Measurements from ENCODE around the gene TARM1.
"Not testable (repeated sequence)": the region's sequence is repeated elsewhere in the genome, so short reads cannot be mapped to it uniquely, and the experiment has no call there.

The TARM1 gene

DNA sequence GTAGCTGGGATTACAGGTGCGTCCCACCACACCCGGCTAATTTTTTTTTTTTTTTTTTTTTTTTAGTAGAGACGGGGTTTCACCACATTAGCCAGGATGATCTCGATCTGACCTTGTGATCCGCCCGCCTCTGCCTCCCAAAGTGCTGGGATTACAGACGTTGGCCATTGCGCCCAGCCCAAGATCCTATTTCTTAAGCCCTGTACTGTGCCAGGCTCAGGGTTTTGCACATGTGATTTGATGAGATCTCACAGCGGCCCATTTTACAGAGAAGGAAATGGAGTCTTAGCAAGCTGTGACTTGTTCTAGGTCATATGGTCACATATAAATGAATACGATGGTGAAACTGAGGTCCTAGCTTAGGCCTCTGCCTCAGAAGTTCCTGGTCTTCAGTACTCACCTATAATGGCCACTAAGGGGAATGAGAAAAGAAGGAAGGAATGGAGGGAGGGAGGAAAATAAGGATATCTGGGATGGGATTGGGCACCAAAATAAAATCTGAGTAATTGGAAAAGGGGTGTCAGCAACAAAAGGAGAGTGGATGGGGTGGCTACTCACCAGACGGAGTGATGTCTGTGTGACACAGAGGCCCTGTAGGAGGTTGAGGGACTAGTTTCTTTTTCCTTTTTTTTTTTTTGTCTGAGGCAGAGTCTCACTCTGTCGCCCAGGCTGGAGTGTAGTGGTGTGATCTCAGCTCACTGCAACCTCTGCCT lies 18.2 kb upstream of the TARM1 start:
- no peak for DNase-seq

DNA sequence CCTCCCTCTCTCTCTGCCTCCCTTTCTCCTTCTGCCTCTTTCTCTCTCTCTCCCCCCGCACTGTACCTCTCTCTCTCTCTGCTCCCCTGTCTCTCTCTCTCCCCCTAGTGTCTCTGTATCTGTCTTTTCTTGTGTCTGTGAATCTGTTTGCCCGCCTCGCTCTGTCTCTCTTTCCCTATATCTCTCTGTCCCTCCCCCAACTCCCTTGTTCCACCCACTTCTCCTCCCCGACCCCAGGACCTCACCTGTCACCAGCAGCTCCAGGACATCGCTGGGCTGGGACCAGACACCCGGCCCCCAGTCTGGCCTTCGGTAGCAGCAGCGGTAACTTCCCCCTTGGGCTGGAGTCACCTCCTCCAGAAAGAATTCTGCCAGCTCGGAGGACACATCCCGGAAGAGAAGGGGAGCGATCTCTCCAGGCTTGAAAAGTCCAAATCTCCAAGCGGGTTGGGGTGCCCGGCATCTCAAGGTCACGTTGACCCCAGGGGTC lies 15.5 kb upstream of the TARM1 start:
- no peak for DNase-seq

DNA sequence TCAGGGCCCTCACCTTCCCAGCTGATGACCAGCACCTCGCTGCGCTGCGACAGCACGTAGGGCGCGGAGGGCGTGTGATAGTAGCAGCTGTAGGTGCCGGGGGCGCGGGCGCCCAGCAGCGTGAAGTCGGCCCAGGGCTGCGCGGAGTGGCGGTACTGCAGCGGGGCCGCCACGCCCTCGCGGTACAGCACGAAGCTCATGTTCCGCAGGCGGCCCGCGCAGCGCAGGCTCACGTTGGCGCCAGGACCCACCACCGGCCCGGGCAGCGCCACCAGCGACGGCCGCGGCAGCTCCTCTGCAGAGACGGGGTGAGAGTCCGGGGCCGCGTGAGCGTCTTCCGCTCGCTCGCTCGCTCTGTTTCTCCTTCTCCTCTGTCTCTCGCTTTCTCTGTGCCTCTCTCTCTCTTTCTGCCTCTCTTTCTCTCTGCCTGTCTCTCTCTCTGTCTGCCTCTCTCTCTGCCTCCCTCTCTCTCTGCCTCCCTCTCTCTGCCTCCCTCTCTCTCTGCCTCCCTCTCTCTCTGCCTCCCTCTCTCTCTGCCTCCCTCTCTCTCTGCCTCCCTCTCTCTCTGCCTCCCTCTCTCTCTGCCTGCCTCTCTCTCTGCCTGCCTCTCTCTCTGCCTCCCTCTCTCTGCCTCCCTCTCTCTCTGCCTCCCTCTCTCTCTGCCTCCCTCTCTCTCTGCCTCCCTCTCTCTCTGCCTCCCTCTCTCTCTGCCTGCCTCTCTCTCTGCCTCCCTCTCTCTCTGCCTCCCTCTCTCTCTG lies 14.9 kb upstream of the TARM1 start:
- not testable (repeated sequence) for DNase-seq

DNA sequence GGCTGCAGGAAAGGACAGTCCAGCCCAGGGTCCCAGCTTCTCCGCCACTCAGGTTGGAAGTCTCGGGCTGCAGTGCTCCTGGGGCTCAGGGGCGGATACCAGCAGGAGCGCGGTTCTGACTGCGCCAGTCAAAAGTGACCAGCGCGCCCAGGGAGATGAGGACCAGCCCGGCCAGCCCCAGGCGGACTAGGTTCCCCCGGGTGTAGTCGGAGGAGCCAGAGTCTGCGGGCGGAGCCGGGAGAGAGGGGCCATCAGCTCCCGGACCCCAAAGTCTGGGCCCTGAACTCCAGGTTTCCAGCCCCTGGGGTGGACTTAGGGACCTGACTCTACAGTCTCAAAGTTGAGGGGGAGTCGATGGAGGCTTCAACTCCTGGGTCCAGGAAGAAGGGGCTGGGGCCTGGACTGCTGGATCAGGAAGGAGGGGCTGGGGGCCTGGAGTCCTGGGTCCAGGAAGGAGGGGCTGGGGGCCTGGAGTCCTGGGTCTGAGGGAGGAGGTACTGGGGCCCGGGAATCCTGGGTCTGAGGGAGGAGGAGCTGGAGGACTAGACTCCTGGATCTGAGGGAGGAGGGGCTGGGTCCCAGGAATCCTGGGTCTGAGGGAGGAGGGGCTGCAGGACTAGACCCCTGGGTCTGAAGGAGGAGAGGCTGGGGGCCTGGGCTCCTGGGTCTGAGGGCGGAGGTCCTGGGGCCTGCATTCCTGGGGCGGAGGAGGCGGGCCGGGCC lies 14.1 kb upstream of the TARM1 start:
- no peak for DNase-seq

DNA sequence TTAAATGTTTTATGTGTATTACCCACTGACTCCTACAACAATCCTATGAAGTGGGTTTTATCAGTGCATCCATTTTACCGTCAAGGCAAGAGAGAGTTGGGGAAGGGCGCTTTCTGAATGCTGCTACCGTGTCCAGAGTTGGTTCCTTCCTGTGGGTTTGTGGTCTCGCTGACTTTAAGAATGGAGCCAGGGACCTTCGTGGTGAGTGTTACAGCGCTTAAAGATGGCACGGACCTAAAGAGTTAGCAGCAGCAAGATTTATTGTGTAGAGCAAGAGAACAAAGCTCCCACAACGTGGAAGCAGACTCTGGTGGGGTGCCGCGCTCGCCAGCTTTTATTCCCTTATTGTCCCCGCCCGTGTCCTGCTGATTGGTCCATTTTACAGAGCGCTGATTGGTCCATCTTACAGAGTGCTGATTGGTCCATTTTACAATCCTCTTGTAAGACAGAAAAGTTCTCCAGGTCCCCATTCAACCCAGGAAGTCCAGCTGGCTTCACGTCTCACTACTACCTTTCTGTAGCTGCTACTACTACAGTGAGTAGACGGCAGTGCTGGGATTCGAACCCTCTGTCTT lies 13.3 kb upstream of the TARM1 start:
- DNase-seq, result no peak

DNA sequence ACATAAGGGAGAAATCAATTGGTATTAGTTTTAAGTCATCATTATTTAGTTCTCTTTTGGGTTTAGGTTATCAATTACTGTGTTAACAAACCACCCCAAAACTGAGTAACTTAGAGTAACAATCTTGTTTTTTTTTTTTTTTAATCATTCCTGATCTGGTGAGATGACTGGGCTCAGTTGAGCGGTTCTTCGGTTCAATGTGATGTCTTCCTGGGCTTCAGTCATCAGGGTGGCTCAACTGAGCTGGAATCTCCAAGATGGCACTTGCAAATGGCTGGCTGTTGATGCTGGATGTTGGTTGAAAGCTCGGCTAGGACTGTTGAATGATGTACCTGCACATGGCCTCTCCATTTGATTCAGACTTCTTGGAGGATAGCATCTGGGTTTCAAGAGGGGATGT lies 3.2 kb upstream of the TARM1 start:
- DNase-seq, result no peak

DNA sequence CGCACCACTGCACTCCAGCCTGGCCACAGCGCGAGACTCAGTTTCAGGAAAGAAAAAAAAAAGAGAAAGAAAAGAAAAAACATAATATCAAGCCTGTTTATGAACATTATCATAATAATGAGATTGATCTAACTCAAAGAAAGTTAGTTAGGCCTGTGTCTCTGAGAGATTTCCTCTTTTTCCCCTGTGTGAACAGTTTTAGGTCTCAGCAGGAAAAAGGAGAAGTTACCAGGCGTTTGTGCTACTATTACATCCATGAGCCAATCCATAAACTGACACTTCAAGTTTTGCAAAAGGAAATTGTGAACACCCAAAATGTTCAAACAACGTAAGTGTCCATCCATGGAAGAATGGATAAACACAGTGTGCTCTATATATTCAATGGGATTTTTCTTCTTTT lies 3.8 kb downstream of the TARM1 start:
- DNase-seq, result no peak

DNA sequence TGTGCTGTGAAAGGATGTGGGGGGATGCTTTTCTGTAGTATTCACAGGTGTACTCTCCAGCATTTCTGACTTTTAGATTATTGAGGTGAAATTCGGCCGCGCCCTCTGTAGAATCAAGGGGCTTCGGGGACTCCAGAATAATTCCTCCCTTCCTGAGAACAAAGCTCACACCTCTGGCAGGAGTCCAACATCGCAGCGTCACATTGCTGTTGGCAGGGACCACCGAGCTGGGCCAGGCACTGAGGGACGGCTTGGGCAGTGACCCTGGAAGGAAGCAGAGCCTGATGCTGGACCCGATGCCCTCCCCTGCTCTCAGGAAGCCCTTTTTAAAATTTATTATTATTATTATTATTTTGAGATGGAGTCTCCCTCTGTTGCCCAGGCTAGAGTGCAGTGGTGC lies 6.3 kb downstream of the TARM1 start:
- DNase-seq, result no peak

DNA sequence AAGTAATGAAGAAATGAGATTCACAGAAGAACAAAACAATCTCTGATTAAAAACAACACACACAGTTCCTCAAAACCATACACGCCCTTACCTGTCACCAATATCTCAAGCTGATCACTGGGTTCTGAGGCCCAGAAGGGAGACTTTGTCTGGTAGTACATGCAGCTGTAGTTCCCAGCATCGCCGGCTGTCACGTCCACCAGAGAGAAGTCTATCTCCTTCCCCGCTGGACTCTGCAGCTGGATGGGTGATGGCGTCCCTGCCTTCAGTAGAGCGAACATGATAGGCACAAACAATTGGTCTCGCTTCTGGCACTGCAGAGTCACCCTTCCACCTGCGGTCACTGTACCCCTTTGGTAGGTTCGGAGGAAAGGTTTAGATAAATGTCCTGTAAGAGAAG lies 7.3 kb downstream of the TARM1 start:
- DNase-seq, result no peak

DNA sequence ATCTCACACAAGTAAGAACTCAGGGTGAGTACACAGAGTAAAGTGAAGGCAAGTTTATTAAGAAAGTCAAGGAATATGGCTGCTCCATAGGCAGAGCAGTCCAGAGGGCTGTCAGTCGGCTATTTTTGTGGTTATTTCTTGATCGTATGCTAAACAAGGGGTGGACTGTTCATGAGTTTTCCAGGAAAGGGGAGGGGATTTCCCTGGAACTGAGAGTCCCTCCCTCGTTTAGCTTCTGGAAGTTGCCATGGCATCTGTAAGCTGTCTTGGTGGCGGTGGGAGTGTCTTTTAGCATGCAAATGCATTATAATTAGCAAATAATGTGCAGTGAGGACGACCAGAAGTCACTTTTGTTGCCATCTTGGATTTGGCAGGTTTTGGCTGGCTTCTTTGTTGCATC lies 11.7 kb downstream of the TARM1 start:
- no peak for DNase-seq

DNA sequence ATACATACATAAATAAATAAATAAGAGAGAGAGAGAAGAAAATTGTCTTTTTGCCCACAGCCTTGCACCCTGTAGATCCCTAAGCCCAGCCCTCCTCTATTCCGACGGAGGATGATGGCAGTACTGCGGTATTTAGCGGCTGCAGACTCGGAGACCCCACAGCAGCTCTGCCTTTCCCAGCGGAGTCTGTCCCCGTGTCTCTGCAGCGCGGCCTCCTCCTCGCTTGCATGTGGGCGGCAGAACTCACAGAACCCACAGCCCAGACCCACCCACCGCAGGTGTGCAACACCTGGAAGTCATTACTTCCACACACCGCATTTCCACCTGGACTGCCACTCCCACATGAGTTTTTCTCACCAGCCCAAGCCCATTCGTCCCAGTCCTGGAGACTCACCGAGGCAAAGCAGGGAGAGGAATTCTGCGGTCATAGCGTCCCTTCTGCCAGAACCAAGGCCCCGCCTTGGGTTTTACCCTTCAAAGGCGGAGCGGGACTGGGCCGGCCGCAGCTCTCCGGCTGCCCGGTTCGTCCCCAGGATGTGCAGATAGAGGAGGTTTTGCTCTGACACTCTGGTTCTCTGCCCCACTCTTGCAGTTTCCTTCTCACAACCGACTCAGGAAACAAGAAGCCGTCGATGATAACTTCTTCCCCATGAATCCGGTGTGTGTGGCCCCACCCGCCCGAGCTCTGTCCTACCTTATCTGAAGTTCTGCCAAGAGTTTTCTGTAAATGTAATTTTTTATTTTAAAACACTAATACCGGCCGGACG lies 17.6 kb downstream of the TARM1 start, which contains the start of gene VSTM1:
Gene VSTM1, minus strand, starts transcription at position 548 of the 767 bp plus-strand sequence. Its CDS starts 120 bp downstream, at position 428.
- no peak for DNase-seq

DNA sequence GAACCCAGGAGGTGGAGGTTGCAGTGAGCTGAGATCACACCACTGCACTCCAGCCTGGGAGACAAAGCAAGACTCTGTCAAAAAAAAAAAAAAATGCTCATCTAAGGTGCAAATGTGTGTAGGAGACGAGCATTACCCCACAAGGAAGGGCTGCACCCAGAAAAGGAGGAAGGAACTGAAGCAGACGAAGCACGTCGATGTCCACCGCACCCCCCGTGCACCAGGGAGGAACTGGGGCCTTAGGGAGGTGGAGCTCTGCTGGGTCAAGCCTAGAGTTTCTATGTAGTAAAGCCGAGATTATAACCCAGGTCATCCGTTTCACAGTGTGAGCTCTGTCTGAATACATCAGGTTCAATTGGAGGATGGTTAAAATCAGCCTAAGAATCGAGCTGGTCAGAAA lies 18.5 kb downstream of the TARM1 start:
- DNase-seq, result no peak

DNA sequence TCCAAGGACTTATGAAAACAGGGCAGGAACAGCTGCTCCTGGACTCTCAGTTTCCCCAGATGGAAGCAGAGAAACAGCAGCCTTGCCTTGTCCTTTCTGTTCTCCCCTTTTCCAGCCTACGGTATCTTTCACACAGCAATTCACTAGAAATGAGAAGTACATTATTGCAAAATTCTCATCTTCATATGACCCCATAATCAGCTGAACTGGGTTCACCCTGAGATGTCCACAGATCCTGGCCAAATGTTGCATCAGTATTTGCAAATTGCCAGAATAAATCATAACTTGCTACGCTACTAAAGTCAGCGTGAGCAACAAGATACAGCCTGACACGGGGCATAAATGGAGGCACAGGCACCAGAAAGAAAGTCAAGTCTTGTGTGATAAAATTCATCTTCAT lies 33.5 kb downstream of the TARM1 start:
- DNase-seq, result no peak

DNA sequence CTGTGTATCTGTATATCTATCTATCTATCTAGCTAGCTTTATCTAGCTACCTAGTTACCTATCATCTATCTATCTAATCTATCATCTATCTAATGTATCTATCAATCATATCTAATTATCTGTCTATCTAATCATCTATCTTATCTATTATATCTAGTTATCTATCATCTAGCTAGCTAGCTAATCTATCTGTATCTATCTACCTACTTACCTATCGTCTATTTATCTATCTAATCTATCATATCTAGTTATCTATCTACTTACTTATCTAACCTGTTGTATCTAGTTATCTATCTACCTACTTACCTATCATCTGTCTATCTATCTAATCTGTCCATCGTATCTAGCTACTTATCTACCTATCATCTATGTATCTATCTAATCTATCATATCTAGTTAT lies 35.4 kb downstream of the TARM1 start:
- no peak for DNase-seq

DNA sequence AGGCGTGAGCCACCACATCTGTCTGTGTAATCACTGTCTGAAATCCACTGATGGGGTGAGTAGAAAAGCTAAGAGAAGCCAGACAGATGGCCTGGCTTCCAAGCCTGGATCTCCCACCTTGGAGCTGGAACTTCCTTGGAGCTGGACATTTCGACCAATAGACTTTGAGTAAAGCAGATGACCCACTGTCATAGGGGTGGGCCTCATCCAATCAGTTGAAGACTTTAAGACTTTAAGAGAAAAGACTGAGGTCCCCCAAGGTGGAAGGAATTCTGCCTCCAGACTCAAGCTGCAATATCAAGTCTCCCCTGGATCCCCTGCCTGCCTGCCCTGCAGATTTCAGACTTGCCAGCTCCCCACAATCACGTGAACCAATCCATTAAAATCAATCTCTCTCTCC lies 38.2 kb downstream of the TARM1 start:
- DNase-seq, result no peak

DNA sequence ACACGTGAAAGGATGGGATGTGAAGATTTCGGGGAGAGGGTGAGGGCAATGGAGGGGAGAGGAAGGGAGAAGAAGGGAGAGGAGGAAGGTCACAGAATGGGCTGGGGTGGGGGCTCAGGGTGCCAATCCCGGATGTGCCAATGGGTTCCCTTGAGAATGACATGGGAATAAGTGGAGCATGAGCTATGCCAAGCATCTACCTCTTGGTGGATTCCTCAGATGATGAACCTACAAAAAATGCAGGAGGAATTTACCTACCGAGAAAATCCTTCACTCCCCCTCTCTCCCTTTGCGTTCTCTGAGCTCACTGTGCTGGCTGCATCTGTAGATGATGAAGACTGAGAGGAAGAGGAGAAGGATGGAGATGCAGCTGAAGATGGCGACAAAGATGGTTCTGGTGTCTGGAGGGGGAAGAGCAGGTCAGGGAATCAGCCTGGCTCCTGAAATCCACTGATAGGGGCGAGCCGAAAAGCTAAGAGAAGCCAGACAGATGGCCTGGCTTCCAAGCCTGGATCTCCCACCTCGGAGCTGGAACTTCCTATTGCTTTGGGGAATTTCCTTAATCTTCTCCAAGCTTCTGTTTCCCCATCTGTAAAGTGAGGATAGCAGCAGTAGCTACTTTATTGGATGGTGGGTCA lies 39.1 kb downstream of the TARM1 start:
- no peak for DNase-seq

DNA sequence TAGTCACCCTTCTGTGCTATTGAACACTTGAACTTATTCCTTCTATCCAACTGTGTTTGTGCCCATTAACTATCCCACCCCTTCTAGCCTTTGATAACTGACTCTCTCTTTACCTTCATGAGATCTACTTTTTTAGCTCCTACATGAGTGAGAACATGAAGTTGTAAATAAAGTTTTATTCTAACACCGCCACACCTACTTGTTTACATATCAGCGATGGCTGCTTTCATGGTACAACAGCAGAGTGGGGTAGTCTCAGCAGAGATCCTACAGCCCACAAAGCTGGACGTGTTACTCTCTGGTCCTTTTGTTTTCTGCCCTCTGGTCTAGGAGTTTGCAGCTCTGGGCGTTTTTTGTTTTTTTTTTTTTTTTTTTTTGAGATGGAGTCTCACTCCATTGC lies 41.2 kb downstream of the TARM1 start:
- DNase-seq, result no peak

DNA sequence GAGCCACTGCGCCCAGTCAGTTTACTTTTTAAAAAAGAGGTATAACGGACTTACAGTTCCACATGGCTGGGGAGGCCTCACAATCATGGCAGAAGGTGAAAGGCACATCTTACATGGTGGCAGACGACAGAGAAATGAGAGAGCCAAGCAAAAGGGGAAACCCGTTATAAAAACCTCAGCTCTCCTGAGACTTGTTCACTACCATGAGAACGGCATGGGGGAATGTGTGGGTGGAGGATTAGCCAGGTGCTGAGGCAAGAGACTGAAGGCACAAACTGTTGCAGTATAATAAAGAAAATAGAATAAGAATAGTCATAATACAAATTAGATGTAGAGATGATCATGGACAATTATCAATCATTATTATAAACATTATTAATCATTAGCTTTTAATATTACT lies 44.6 kb downstream of the TARM1 start:
- DNase-seq, result not testable (repeated sequence)

DNA sequence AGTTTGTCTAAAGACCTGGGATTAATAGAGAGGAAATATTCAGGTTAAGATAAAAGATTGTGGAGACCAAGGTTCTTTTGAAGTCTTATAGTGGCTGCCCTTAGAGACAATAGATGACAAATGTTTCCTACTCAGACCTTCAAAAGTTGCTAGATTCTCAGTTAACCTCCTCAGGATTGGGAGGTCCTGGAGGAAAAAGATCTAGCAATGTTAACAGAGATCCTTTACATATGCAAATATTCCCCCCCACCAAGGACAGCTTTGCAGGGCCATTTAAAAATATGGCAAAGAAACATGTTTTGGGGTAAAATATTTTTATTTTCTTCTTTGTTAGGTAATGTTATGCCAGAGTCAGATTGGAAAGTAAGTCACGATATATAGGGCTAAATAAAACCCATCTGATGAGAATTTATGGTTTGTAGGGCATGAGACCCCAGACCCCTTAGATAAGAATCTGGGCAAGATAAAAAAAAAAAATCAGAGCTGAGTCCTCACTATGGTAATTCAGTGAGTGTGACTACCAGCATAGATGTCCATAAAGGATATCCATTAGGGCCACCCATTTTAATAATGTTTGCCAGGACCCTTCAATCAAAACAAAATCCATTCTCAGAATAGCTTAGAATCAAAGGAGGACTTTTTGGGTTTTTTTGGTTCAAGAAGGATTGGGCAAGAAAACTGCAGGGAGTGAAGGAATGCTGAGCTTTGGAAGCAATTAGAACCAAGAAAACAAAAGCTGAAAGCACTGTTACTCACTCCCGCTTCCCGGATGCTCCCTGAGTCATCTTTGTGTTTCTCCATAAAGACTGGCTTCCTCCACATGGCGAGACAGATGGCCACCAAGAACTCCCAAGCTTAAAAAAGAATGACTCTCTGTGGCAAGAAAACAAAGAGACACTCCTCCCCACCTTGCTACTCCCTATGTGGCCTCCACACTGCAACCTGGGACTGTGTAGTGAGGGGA lies 45.7 kb downstream of the TARM1 start:
- DNase-seq, result no peak

DNA sequence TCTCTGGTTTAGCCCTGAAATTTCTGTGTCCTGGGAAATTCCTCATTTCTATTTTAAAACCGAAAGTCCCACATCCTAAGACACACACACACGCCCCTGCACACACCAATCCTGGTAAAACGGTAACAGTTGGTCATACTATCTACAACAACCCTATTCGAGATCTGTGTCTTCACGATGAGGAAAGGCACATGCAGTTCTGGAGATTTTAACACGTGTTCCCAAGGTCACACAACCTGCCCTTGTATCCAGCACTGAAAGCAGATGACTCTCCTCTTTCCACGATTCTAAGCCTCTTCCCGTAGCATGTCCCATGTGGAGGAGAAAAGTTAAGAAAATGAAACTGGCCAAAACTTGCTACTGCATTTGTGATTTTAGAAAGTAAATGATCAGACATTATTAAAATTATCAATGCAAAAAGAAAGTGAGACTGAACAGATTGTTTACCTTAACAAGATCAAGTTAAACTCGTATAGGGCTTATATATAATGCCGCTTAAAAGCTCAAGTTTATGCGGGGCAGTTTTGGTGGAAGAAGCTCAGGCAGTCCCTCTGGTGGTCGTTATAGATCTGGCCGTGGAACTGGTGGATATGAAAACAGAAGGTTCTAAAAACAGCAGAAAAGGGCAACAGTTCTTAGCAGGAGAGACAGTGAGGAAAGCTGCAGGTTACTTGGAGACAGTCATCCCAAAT lies 50.1 kb downstream of the TARM1 start:
- no peak for DNase-seq

Data from NCI-H2081 (cell line).